ENCODE measurements around the gene HPS1. TPM values are rescaled to one million over a fixed set of nuclear protein-coding genes. Genes with fewer than 3 reads are reported as not detected.

The HPS1 gene
- total RNA-seq, 1 donor from 2014 or later: 64.0 TPM

DNA sequence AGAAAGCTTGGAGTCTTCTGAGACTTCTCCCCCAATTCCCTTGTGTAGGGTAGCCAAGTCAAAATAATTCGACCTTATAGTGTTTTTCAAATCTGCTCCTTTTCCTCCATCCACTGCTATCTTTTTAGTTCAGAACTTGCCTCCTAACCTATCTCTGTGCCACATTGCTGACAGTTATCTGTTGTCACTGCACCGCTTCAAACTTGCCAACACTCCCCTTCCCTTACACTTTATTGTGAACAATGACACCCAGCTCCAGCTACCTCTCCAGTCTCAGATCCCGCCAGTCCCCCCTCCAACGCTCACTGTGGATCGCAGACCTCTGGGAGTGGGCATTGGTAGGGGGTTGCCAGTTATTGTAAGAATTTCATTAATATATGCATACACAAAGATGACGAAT is 16.3 kb upstream of the HPS1 start:
- no peak for DNase-seq (ENCODE audit: low read depth)
- TF ChIP-seq, protein P1, sequence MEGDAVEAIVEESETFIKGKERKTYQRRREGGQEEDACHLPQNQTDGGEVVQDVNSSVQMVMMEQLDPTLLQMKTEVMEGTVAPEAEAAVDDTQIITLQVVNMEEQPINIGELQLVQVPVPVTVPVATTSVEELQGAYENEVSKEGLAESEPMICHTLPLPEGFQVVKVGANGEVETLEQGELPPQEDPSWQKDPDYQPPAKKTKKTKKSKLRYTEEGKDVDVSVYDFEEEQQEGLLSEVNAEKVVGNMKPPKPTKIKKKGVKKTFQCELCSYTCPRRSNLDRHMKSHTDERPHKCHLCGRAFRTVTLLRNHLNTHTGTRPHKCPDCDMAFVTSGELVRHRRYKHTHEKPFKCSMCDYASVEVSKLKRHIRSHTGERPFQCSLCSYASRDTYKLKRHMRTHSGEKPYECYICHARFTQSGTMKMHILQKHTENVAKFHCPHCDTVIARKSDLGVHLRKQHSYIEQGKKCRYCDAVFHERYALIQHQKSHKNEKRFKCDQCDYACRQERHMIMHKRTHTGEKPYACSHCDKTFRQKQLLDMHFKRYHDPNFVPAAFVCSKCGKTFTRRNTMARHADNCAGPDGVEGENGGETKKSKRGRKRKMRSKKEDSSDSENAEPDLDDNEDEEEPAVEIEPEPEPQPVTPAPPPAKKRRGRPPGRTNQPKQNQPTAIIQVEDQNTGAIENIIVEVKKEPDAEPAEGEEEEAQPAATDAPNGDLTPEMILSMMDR (IDR thresholded peaks at IDR 0.05; ENCODE audit: insufficient read depth, low read length, poor library complexity, severe bottlenecking): no peak
- no peaks in the 10 kb centered on the region for H3K36me3 ChIP-seq (ENCODE audit: control insufficient read depth, insufficient read depth, low read length)
- no peak overlapping the region for H3K4me3 ChIP-seq (ENCODE audit: low read depth, low read length)
- no peaks in the 10 kb centered on the region for H3K27me3 ChIP-seq (ENCODE audit: control insufficient read depth, insufficient read depth, low read length)

DNA sequence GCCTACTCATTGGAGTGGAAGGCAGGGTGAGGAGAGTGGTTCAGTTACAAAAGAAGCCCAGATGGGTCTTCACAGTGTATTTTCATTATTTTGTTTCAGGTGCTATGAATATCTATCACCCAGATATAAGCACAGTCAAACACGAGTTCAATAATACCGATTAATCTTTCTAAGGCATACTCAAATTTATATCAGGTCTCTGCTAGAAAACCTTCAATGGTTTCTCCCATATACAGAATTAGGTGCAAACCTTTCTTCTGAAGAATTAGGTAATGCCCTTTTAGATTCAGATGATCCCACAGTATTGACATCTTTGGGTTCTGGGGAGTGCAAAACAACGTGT is 14.7 kb upstream of the HPS1 start:
- no peak for DNase-seq (ENCODE audit: low read depth)
- no peak overlapping the region for H3K4me3 ChIP-seq (ENCODE audit: low read depth, low read length)
- no peaks in the 10 kb centered on the region for H3K36me3 ChIP-seq (ENCODE audit: control insufficient read depth, insufficient read depth, low read length)
- TF ChIP-seq, protein P1 (IDR thresholded peaks at IDR 0.05; ENCODE audit: insufficient read depth, low read length, poor library complexity, severe bottlenecking): no peak
- no peaks in the 10 kb centered on the region for H3K27me3 ChIP-seq (ENCODE audit: control insufficient read depth, insufficient read depth, low read length)

DNA sequence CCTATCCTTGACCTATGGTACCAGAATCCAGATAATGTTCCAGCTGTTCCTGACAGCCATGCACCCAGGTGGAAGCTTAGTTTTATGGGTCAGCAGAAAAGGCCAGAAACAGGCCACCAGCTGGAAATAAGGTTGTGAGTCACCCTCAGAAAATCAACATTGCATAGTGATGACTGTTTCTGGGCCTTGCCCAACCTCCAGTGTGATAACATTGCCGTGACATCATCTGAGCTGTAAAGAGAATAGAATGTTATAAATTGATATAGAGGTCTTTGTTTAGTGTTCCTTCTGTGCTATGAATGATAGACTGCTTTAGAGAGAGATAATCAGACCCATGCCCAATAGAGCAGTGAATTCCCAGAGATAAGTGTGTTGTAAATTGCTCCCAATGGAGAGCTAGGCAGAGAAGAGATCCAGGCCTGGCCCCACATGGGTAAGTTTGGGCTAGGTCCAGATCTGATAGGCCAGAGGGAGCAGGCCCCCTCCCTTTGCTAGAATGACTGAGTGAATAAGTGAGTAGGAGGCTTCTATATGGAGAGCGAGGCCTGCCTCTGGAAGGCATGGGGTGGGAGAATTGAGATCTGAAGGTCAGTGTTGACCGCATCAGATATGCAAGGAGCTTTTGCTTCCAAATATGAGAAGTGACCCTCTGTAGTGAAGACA is 14.2 kb upstream of the HPS1 start:
- Histone ChIP-seq H3K36me3 (ENCODE audit: control insufficient read depth, insufficient read depth, low read length) (no peaks in the 10 kb centered on the region), H3K27me3 (ENCODE audit: control insufficient read depth, insufficient read depth, low read length) (no peaks in the 10 kb centered on the region), H3K4me3 (ENCODE audit: low read depth, low read length) (no peak overlapping the region)
- TF ChIP-seq, protein P1 (IDR thresholded peaks at IDR 0.05; ENCODE audit: insufficient read depth, low read length, poor library complexity, severe bottlenecking): no peak
- DNase-seq (ENCODE audit: low read depth): peak; percentile 89

DNA sequence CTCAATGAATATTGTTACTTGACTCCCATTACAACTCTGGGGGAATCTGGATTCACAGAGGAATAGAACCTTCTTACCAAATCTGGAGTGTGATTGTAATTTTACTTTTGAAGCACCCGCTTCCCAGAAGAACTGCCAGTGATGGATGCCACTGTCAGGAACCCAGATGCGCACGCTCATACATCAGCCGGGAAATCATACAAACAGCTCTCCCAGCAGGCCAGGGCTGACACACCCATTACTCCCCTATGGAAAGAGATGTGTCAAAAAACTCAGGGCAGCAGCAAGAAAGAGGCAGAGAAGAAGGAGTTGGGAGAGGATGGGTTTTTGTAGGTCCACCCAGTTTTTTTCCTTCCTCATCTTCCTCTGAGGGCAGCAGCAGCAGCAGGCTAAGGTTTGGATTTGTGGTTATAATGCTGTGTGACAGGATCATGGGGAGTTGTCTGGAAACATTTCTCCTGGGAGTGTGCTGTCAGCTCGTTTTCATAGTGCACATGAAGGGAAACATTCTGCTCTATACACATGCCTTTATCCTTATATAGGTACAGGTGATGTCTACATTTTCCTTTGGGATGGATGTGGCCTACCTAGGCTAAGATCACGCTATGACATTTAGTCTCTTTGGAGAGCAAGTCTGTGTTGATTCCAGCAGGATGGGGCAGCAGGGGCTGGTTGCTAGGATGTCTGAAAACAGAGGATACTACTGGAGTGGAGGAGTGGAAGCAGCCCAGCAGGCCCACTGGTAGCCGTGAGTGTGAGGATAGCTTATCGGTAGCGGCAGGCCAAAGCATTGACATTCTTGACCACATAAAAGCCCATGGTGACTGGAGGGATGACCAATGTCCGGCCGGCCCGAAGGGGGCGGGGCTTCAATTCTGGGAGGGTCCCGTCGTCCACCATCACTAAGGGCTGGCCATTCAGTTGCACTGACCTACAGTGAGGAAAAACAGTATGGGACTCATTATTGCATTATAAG is 12.4 kb upstream of the HPS1 start:
- Histone ChIP-seq H3K4me3 (ENCODE audit: low read depth, low read length) (no peak overlapping the region), H3K36me3 (ENCODE audit: control insufficient read depth, insufficient read depth, low read length) (no peaks in the 10 kb centered on the region), H3K27me3 (ENCODE audit: control insufficient read depth, insufficient read depth, low read length) (no peaks in the 10 kb centered on the region)
- TF ChIP-seq, protein P1 (IDR thresholded peaks at IDR 0.05; ENCODE audit: insufficient read depth, low read length, poor library complexity, severe bottlenecking): no peak
- no peak for DNase-seq (ENCODE audit: low read depth)

DNA sequence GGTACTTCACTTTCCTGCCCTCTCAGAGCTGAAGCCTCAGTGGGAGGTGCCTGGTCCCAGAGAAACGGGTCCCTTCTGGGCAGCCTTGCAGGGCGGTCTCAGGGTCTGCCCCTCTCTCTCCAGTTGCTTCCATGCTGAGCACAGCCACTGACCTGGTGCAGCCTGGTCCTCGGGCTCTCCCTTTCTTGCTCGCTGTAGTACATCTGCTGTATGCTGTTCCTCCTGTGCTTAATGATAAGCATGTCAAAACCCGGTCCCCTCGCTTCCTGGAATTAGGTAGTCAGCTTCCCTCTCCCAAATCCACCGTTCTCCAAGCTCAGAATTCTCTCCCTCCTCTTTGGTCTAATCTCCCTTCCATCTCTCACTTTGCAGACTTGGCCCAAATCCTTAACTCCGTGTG is 11.0 kb upstream of the HPS1 start:
- Histone ChIP-seq H3K36me3 (ENCODE audit: control insufficient read depth, insufficient read depth, low read length) (no peaks in the 10 kb centered on the region), H3K27me3 (ENCODE audit: control insufficient read depth, insufficient read depth, low read length) (no peaks in the 10 kb centered on the region), H3K4me3 (ENCODE audit: low read depth, low read length) (no peak overlapping the region)
- TF ChIP-seq, protein P1 (IDR thresholded peaks at IDR 0.05; ENCODE audit: insufficient read depth, low read length, poor library complexity, severe bottlenecking): no peak
- DNase-seq (ENCODE audit: low read depth): no peak
